A204.1 (cell line): Measurements from ENCODE around the gene CCR1.
"Not testable (repeated sequence)": the region's sequence is repeated elsewhere in the genome, so short reads cannot be mapped to it uniquely, and the experiment has no call there.

Experiments used
- FAIRE-seq: peaks from 2 replicates; lab custom pipeline; 2012; peaks lifted over from hg19 to GRCh38; lab: Jason Lieb, UNC

Gene CCR1

GRCh38 chr3:46168583-46169345 lies 39.3 kb downstream of the CCR1 start:
- no peak for FAIRE-seq

- no peak for FAIRE-seq
Observed at GRCh38 chr3:46163556-46164041, 44.5 kb downstream of the CCR1 start.

GRCh38 chr3:46162975-46163555 lies 45.0 kb downstream of the CCR1 start:
- FAIRE-seq = no peak

GRCh38 chr3:46157685-46158084 lies 50.4 kb downstream of the CCR1 start:
- FAIRE-seq = not testable (repeated sequence)

GRCh38 chr3:46154311-46154710 lies 53.8 kb downstream of the CCR1 start:
- FAIRE-seq = no peak
